Cerebellar nuclear complex (tissue), 1 donor: ENCODE data around the gene ABCC6.
"Not testable (repeated sequence)": the region's sequence is repeated elsewhere in the genome, so short reads cannot be mapped to it uniquely, and the experiment has no call there.

ENCODE experiments used
- DNase-seq, 2 experiments: peaks; one replicate each; lab custom pipeline; 2025; lab: John Stamatoyannopoulos, UW

Gene ABCC6

GRCh38 chr16:16112450-16113053, 110.7 kb downstream of the ABCC6 start:
- no peak for DNase-seq

DNA sequence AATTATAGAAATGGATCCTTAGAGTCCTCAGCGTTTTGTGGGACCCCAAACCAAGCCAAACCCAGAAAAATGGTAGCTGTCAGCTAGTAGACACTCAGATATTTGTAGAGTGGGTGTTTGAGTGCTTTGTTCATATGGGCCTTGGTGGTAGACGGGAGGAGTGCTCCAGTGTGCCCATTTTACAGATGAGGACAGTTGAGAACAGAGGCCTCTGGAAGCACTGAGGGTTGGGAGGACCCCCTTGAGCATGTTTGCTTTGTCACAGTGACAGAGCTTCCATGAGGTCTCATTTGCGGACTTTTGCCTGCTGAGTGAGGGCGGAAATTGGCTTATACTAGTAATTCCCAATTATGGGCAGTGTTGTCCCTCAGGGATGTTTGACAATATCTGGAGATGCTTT, 111.7 kb downstream of the ABCC6 start:
- no peak for DNase-seq

DNA sequence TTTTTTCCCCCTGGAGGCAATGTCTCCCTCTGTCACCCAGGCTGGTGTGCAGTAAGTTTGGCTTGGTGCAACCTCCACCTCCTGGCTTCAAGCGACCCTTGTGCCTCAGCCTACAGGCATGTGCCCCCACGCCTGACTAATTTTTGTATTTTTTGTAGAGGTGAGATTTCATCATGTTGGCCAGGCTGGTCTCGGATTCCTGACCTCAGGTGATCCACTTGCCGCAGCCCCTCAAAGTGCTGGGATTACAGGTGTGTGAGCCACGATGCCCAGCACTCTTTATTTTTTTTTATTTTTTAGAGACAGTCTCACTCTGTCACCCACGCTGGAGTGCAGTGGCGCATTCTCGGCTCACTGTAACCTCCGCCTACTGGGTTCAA, 113.2 kb downstream of the ABCC6 start:
- no peak for DNase-seq

- no peak for DNase-seq
These were observed 113.7 kb downstream of the ABCC6 start for GRCh38 chr16:16109453-16110110.

- DNase-seq: no peak
These were observed 114.5 kb downstream of the ABCC6 start for GRCh38 chr16:16108759-16109158.

DNA sequence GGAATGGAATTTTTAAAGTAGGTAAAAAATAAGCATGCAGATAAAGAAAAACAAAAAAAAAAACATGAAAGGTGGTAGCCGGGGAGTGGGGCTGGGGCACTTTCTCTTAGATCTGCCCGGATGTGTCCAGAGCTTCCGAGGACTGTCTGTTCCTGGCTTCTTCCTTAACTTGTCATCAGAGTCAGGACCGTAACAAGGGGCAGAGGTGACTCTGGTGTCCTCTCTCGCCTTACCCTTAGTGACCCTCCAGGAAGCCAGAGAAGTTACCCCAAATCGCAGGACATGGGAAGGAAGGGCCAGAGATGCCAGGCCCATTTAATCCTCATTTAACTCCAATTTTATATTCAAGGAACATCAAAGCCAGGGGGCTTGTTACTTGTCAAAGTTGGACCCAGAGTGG, 115.5 kb downstream of the ABCC6 start:
- no peak for DNase-seq

- no peak for DNase-seq
These were observed 116.8 kb downstream of the ABCC6 start for GRCh38 chr16:16106466-16106865.

GRCh38 chr16:16105646-16106045, 117.6 kb downstream of the ABCC6 start:
- no peak for DNase-seq

GRCh38 chr16:16104804-16105141, 118.5 kb downstream of the ABCC6 start:
- not testable (repeated sequence) for DNase-seq

- not testable (repeated sequence) for DNase-seq
These were observed 119.0 kb downstream of the ABCC6 start for GRCh38 chr16:16104132-16104803.

DNA sequence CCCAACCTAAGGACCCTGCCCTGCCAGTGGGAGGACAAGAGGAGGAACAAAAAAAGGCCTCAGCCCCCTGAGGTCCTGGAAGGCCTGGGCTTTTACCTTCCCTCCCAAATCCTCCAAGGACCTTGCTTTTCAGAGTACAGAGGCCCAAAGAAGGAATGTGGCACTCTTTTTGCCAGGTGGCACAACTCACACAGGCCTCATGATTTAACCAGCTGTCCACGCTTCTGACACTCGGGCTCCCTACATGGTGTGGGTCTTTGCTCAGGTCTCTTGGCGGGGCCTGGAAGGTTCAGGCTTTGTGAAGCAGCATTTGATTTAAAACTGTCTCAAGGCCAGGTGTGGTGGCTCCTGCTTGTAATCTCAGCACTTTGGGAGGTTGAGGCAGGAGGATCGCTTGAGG, 120.6 kb downstream of the ABCC6 start:
- no peak for DNase-seq

- DNase-seq: no peak
These were observed 121.7 kb downstream of the ABCC6 start for GRCh38 chr16:16101585-16101984.

DNA sequence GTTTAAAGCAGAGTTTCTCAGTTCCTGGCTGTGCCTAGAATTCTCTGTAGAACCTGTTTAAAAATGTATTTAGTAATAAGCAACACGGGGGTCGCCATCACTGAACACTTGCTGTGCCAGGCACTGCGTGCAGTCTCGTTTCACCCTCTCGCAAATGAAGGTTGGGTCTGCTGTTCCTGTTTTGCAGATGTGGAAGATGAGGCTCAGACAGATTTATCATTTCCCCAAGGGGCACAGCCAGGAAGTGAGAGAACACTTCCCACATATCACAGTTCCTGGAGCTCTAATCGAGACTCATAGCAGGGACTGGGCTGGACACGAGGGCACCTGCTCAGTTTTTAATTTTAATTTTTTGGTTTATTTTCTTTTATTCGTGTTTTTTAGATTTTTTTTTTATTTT, 122.7 kb downstream of the ABCC6 start:
- DNase-seq: no peak

DNA sequence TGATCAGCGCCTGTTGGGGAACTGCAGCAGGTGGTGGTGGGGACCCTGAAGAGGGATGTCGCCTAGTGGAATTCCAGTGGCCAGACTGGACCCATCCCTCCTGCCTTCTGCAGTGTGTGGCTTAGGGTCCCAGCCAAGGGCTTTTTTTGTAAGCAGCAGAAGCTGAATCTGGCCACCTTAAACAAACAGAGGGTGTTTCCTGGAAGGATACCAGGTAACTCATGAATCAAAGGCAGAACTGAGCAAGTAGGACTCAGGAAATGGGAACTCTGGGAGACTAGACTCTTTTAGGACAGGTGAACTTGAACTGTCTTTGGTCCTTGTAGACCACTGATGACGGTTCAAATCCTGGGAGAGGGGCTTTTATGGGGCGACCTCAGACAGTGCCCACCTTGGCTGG, 124.0 kb downstream of the ABCC6 start:
- no peak for DNase-seq
